GM19397 (cell line): Measurements from ENCODE around the gene ARHGAP26.

Source experiments
- ATAC-seq: cut with Tn5 transposase; IDR thresholded peaks from one replicate; pipeline ENCODE4 v1.9.1; 2021; ENCODE audit warnings: mild to moderate bottlenecking, moderate library complexity; ENCODE audit not compliant: unreplicated experiment

Gene ARHGAP26

GRCh38 chr5:142844866-142845265, 74.7 kb downstream of the ARHGAP26 start:
- no peak for ATAC-seq

GRCh38 chr5:142845402-142845921, 75.3 kb downstream of the ARHGAP26 start:
- peak; percentile 41 for ATAC-seq

- ATAC-seq = peak; percentile 54
Measured at GRCh38 chr5:142845954-142846398, 75.8 kb downstream of the ARHGAP26 start.

- no peak for ATAC-seq
Measured at GRCh38 chr5:142846406-142846805, 76.2 kb downstream of the ARHGAP26 start.

- ATAC-seq = no peak
Measured at GRCh38 chr5:142847898-142848790, 78.0 kb downstream of the ARHGAP26 start.

GRCh38 chr5:142849466-142849865, 79.3 kb downstream of the ARHGAP26 start:
- no peak for ATAC-seq

GRCh38 chr5:142849880-142850279, 79.7 kb downstream of the ARHGAP26 start:
- no peak for ATAC-seq

- no peak for ATAC-seq
Measured at GRCh38 chr5:142851731-142852130, 81.6 kb downstream of the ARHGAP26 start.

GRCh38 chr5:142852416-142853198, 82.4 kb downstream of the ARHGAP26 start:
- ATAC-seq = no peak

GRCh38 chr5:142853682-142854081, 83.5 kb downstream of the ARHGAP26 start:
- no peak for ATAC-seq

- no peak for ATAC-seq
Measured at GRCh38 chr5:142856269-142856782, 86.1 kb downstream of the ARHGAP26 start.

GRCh38 chr5:142857405-142857804, 87.2 kb downstream of the ARHGAP26 start:
- no peak for ATAC-seq

GRCh38 chr5:142859037-142859436, 88.9 kb downstream of the ARHGAP26 start:
- ATAC-seq = no peak

GRCh38 chr5:142860270-142860669, 90.1 kb downstream of the ARHGAP26 start:
- no peak for ATAC-seq

- no peak for ATAC-seq
Measured at GRCh38 chr5:142861011-142861410, 90.8 kb downstream of the ARHGAP26 start.

- ATAC-seq = no peak
Measured at GRCh38 chr5:142862594-142862993, 92.4 kb downstream of the ARHGAP26 start.

GRCh38 chr5:142863856-142864255, 93.7 kb downstream of the ARHGAP26 start:
- ATAC-seq = no peak

GRCh38 chr5:142864290-142865260, 94.4 kb downstream of the ARHGAP26 start:
- ATAC-seq = no peak

GRCh38 chr5:142865631-142866030, 95.5 kb downstream of the ARHGAP26 start:
- no peak for ATAC-seq
